ENCODE data around the gene UBAP2.

GRCh38 chr9:34036625-34037024, 12.1 kb downstream of the UBAP2 start:
- TF ChIP-seq EZH2 (IDR thresholded peaks at IDR 0.05): no peak
- TF ChIP-seq POLR2AphosphoS5 (IDR thresholded peaks at IDR 0.05; ENCODE audit: borderline replicate concordance, low read depth, low read length): no peak
